Stimulated activated CD8-positive, alpha-beta memory T cell treated with anti-CD3 and anti-CD28 coated beads, Interleukin-15, amount 100 ng/mL, for 48 hours (primary cell): Measurements from ENCODE around the gene TTLL4.
"Not testable (repeated sequence)": the region's sequence is repeated elsewhere in the genome, so short reads cannot be mapped to it uniquely, and the experiment has no call there.

Experiments used
- DNase-seq, 2 donors: peaks; one replicate each; pipeline ENCODE4 v3.0.0-alpha.2; 2020; ENCODE audit warnings: low read depth in 2 of 2

The TTLL4 gene

DNA sequence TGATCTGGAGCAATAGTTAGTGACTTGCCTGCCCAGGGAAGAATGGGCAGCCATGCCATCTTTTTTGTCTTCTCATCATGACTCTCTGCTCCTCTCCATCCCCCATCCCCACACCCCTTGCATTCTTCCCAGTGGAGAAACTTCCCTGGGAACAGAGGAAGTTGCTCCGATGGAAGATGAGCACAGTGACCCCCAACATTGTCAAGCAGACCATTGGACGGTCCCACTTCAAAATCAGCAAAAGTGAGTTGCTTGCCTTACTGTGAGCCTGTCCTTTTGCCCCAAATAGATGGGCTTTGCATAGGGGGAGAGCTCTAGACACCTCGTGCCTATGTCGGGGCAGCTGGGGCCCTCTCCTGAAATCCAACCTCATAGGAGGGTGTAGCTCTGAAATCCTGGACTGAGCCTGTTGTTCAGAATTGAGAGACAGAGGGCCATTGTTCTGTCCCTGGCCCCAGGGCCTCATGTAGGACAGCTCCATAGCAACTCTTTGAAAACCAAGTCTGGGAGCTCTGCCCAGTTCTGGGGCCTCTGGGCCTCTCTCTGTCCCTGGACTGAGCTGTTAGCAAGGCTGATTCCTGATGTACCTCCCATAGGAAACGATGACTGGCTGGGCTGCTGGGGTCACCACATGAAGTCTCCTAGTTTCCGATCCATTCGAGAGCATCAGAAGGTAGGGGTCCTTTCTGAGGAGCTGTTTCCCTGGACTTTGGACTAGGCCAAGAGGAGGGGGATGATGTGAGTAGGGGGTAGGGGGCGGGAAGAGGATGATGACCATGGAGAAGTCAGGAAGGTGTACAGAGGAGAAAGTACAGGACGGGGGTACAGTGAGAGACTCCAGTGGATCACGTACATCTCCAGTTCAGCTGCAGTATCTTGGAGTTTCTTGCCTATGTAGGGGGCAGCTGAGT, 35.2 kb downstream of the TTLL4 start:
- DNase-seq = no peak

DNA sequence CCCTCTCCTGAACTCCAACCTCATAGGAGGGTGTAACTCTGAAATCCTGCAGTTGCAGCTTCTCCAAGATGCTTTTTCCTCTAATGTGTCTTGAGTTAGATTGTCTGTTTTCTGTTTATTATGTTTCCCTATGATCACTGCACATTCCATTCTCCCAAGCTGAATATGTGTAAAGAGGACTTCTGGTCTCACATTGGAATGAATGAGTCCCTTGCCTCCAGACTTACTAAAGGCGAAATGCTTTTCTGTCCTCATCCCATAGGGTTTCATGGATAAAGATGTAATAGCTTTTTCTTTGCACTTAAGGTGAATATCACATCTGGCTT, 35.8 kb downstream of the TTLL4 start:
- no peak for DNase-seq

DNA sequence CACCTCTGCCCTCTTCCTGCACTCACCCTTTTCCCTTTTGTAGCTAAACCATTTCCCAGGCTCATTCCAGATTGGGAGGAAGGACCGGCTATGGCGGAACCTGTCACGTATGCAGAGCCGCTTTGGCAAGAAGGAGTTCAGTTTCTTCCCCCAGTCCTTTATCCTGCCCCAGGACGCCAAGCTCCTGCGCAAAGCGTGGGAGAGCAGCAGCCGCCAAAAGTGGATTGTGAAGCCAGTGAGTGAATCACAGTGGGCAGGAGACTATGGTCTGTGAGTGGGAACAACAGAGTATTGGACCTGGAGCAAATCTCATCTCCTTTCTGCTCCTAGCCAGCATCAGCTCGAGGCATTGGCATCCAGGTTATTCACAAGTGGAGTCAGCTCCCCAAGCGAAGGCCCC, 36.3 kb downstream of the TTLL4 start:
- no peak for DNase-seq

DNA sequence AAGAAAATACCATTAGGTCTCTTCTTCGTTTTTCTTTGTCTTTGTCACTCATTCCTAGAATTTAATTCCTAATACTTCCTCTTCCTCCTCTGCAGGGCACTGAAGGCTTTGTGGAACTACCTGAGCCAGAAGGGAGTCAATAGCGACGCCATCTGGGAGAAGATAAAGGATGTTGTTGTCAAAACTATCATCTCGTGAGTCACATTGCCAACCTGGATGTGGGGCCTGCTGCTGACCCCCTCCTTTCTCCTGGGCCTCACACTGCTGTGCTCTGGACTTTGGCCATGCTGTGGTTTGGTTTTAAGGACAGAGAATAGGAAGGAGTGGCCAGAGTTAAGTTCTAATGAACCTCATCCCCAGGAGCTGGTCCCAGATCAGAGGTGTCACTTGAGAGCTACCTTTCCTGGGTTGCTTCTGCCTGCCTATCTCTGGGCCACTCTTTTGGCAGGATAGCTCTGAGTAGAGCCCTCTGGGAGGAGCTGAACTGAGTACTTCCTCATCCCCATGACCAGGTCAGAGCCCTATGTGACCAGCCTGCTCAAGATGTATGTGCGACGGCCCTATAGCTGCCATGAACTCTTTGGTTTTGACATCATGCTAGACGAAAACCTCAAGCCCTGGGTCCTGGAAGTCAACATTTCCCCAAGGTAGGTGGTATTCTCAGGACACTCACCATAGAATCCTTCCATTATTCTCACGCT, 38.3 kb downstream of the TTLL4 start:
- no peak for DNase-seq

DNA sequence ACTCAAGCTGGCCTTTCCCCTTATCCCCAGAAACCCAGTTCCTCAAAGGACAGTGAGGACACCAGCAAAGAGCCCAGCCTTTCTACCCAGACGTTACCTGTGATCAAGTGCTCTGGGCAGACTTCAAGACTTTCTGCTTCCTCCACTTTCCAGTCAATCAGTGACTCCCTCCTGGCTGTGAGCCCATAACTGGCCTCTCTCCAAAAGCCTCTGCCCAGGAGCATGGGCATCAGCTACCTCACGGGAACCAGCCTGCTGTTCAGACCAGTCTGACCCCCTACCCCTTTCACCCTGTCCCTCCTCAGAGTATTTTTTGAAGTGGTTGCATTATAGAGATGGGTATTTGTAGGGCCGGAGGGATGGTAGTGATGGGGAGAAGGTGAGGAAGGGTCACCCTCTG, 43.6 kb downstream of the TTLL4 start:
- no peak for DNase-seq

DNA sequence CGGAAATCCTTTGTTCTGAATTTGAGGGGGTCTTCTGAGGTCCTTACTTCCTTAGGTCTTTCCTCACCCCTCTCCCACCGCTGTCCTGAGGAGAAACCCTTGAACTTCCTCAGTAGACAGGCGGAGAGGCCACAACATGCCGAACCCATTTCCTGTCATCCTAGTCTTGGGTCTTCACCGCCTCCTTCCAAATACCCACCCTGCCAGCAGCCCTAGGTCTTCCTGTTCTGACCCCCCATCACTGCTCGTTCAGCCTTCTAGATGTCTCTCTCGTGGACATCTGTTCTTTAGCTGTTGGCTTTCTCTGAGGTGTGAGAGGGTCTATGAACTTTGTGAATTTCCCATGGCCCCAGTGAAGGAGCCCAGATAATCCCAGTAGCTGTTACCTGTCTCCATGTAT, 44.1 kb downstream of the TTLL4 start:
- DNase-seq = no peak

DNA sequence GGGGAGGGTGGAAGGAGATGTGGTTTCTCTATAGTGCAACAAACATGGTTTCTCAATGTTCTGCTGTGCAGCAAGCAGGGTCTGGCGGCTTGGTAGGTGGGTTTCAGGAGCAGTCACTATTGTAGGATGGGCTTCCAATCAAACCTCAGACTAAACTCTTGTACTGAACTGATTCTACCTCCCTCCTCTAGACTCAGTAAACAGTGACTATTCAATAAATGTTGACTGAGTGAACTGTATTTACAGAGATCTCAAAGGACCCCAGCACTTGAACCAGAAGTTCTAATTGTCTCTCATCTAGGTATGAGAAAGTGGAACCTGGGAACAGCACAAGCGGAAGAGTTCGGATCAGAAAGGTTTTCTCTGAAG, 44.5 kb downstream of the TTLL4 start:
- DNase-seq = no peak

DNA sequence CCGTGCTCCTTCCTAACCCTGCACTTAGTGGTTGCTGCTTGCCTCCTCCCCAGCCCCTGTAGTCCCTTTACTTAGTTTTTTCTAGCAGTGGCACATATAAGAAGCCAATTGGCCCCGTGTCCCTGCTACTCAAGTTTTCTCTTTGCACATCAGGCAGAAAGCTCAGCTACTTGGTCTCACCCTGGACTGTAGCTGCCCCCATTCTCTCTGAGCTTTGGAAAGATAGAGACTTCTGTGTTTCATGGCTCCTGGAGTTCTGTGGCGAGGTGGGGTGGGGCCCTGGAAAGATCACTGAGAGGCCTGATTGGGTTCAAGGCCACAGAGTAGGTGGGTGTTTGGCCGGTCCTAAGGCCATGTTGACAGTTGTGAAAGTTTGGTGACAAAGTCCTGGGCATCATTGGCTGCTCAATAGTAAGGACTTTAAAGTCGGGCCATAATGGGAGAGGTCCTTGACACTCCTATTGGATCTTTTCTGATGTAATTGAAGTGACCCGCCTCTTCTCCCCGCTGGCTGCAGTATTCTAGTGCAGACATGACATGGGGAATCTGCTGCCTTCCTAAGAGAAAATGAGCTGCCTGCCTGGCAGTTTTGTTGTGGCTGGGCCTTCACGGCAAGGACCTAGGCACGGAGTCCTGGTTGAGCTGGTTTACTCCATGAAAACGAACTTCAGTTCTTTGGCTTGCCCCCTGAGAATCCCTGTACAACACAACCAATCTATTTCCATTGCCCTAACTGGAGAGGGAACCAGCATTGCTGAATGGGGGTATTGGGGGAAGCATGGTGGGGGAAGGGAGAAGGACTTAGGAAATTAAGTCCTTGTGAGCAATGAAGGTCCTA, 45.2 kb downstream of the TTLL4 start:
- no peak for DNase-seq

DNA sequence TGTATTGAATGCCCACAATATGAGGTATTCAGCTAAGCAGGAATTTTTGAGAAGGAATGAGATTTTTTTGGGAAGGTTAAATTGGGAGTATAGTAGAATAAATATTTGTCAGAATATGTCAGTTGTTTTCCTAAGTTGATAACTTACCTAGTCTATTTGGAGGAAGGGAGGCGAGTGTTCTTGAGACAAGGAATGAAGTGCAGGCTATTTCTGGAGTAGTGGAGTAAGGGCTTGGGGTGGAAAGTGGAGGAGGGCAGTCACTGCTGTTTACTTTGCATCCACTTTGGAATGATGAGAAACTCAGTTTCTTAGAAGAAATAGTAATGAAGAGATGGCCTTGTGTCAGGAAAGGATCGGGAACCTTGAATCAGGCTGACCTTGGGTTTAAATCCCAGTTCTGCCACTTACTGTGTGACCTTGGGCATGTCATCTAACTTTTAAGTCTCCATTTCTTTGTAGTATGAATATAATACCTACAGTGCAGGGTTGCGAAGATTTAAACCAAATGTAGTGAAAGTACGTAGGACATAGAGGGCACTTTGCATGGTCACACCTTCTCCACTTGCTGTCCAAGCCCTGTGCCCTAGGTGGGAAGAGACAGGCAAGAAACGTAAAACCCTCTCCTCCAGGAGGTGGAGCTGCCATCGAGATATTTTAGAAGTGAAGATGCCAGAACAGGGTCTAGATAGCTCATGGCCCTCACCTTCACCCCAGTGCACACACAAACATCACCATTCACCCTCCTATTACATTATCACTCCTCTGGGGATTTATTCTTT, 46.2 kb downstream of the TTLL4 start:
- no peak for DNase-seq

DNA sequence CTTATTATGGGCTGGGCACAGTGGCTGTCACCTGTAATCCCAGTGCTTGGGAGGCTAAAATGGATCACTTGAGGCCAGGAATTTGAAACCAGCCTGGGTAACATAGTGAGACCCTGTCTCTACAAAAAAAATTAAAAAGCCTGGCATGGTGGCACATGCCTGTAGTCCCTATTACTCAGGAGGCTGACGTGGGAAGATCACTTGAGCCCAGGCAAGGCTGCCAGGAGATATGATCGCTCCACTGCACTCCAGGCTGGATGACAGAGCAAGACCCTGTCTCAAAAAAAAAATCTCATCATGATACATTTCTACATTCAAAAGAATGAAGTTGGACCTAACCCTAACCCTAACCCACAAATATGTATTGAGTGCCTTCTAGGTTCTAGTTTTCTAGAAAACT, 51.2 kb downstream of the TTLL4 start:
- DNase-seq = no peak

DNA sequence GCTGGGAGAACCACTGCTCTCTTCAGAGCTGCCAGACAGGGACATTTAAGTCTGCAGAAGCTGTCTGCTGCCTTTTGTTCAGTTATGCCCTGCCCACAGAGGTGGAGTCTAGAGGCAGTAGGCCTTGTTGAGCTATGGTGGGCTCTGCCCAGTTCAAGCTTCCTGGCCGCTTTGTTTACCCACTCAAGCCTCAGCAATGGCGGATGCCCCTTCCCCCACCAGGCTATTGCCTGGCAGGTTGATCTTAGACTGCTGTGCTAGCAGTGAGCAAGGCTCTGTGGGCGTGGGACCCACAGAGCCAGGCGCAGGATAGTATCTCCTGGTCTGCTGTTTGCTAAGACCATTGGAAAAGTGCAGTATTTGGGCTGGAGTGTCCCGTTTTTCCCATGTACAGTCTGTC, 62.1 kb downstream of the TTLL4 start:
- not testable (repeated sequence) for DNase-seq

DNA sequence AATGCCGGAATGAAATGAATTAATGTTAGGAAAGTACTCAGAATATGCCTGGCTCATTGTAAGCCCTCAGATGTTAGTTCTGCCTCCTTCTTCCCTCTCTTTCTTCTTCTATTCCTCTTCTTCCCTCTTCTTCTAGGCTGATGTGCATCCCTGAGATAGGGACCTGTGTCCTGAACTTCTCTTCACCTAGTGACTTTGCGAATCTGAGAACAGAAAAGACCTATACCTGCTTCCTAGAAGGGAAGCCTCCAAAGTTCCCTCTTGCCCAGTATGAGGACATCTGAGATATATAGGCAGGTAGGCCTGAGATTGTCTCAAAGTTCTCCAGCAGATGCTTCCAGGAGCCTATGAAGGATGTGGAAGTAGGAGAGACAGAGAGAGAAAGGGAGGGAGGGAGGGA, 63.2 kb downstream of the TTLL4 start:
- no peak for DNase-seq

DNA sequence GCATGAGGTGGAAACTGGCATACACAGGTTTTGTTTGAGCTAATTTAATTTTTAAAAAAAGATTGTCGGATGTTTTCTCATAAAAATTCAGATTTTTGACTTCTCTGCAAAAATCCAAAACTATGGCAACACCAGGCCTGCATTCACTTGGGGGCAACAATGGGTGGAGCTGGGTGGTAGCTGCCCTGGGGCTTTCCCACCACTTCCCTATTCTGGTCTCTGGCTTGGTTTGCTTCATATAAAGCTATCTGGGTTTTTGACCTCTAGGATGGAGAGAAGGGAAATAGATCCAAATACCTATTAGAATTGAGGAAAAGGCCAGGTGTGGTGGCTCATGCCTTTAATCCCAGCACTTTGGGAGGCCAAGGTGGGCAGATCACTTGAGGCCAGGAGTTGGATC, 65.9 kb downstream of the TTLL4 start:
- no peak for DNase-seq

DNA sequence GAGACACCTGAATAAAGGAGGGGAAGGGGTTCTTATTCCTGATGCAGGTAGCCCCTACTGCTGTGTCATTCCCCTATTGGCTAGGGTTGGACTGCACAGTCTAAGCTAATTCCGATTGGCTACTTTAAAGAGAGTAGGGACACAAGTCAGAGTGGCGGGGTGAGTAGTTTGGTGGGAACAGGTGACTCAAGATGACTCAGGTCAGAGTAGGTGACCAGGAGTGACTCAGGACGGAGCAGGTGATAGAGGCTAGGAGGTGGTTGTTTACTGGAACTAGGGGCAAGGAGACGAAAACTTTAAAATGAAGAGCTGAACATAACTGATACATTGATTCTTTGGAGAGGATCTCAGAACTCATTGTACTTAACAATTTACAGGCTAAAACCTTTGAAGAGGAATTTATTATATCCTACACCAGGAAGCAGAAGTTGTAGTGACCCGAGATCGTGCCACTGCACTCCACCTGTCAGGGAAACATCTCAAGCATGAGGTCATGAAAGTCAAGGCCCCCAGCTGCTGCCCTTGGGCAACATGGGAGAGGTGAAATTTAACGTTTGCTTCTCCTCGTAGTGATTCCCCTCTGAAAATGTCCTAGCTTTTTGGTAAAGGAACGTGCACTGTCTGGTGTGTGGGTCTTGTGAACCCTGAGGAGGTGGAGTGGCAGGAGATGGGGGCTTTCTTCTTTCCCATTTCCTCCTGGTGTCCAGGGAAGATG, 66.8 kb downstream of the TTLL4 start:
- no peak for DNase-seq

DNA sequence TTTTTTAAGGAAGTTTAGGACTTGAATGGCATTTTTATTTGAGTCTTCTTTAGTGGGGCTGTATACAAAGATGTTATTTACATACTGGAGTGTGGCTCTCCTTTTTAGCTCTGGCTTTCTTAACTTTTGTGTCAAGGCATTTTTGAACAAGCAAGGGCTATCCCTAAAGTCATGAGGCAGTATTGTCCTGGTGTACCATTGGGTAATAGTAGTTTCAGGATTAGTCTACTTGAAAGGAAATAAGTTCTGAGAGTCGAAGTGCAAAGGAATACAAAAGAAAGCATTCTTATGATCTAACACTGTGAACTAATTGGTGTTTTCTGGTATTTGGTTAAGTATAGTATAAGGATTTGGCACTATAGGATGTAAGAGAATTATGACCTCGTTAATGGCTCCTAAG, 69.4 kb downstream of the TTLL4 start:
- DNase-seq = no peak

DNA sequence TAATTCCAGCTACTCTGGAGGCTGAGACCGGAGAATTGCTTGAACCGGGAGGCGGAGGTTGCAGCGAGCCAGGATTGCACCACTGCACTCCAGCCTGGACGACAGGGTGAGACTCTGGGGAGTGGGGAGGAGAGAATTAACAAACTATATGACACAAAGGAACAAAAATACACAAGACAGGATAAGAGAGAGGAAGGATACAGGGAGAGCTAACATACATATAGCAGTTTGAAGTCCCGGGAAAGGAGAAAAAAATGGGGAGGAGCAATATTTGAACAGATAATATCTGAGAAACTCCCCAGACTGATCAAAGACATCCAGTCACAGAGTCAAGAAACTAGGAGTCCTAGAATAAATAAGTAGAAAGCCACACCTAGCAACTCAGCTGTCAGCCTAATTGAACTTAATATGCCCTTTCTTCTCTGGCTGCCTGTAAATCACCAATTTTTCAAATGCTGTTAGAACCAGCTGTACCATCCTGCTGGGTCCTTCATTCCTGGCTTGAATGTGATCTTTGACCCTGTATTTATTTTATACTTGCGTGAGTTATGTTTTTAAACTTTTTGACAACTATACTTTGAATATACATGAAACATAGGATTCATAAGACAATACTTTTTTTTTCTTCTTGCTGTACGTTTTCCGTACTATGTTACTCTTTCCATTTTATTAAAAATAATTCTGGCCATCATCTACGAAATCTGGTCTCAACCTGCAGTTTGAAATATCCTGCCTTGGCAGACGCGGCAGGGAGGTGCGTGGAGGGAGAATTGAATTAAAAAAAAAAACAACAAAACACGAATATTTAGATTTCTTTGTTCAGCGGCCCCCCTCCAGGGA, 70.4 kb downstream of the TTLL4 start:
- DNase-seq = no peak

DNA sequence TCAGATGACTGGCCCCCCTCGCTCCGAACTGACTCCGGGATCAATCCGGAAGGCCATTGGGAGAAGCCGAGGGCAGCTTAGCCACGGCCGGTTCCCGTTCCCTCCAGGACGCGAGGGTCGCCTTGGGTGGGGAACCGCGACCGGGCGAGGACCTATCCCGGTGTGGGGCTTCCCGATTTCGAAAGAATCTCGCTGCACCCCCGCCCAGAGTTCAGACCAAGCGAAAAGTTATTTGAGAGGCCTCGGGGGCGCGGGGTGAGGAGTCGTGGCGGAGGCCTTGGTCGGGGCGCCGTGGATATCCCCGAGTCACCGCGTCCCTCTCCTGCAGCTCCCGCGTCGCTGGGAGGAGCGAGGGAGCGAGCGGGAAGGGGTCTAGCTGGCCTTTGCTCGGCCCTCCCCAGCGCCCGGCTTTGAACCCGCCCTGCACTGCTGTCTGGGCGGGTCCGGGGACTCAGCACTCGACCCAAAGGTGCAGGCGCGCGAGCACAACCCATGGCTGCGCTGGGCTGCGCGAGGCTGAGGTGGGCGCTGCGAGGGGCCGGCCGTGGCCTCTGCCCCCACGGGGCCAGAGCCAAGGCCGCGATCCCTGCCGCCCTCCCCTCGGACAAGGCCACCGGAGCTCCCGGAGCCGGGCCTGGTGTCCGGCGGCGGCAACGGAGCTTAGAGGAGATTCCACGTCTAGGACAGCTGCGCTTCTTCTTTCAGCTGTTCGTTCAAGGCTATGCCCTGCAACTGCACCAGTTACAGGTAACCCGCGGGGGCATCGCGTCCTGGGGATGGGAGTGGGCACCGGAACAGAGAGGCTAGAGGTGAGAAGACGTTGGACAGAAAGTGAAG, 71.3 kb downstream of the TTLL4 start, which contains the start of gene CYP27A1:
Gene CYP27A1 (plus strand): TSS at position 457 of the 837 bp plus-strand sequence. CDS start 36 bp downstream, at position 493.
- no peak for DNase-seq

DNA sequence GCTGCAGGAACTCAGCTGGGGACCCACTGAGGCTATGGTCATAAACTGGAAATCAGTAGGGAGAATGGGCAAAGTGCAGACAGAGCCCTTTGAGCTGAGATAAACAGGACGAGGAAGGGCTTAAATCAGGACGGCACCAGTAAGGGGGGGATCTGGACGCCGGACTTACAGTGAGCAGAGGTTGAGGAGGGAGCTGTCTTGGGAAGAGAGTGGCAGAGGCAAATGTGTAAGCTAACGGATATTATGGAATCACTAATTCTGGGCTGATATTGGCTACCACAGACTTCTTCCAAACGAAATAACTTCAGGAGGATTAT, 71.9 kb downstream of the TTLL4 start:
- no peak for DNase-seq

DNA sequence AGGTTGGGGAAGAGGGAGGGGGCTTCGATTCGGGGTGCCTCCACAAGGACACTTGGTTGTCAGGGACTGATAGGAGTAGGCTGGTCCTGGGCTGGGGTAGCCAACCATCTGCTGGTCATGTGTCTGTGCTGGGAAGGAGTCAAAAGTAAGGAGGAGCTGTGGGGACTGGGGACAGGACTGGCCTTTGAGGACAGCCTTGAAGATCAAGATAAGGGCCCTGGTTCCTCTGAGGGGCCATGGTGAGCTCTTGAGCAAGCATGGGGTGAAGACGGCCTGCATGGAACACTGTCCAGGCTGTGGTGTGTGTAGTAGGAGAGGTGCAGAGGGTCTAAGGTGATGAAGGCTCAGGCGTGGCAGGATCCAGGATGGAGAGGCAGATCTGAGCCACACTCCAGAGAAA, 73.1 kb downstream of the TTLL4 start:
- DNase-seq = no peak
